Measurements from ENCODE around the gene FAM174B.

FAM174B gene

GRCh38 chr15:92646216-92646615, 9.4 kb downstream of the FAM174B start:
- Histone ChIP-seq H3K4me1 (ENCODE audit: insufficient read depth, low read length) (no peaks in the 10 kb centered on the region), H4K20me1 (ENCODE audit: insufficient read depth, low read length) (no peaks in the 10 kb centered on the region), H3K9me3 (ENCODE audit: insufficient read depth, low read length, severe bottlenecking) (no peaks in the 10 kb centered on the region), H3K36me3 (ENCODE audit: insufficient read depth, low read length) (no peaks in the 10 kb centered on the region), H3K4me3 (ENCODE audit: low read depth in 1 of 2, low read length in 2 of 2) (no peak overlapping the region), H3K27me3 (ENCODE audit: insufficient read depth, low read length, poor library complexity) (peaks cover 2% of the 10 kb centered on the region), H2AFZ (ENCODE audit: low read depth, low read length) (no peak overlapping the region), H3K9ac (ENCODE audit: low read depth, low read length) (no peak overlapping the region), H3K4me2 (ENCODE audit: insufficient read depth, low read length) (no peak overlapping the region), H3K27ac (ENCODE audit: low read length) (no peak overlapping the region), H3K79me2 (ENCODE audit: insufficient read depth, low read length) (no peaks in the 10 kb centered on the region)
- no peak for ATAC-seq (ENCODE audit: insufficient read depth, low read depth)
- DNase-seq: no peak
- TF ChIP-seq EZH2 (IDR thresholded peaks at IDR 0.05; ENCODE audit: borderline replicate concordance, low read depth, low read length, severe bottlenecking) (no peak), CTCF (IDR thresholded peaks at IDR 0.05; ENCODE audit: borderline replicate concordance, extremely low read depth, low read length, poor library complexity, severe bottlenecking) (no peak)

GRCh38 chr15:92645731-92646130, 9.8 kb downstream of the FAM174B start:
- TF ChIP-seq EZH2 (IDR thresholded peaks at IDR 0.05; ENCODE audit: borderline replicate concordance, low read depth, low read length, severe bottlenecking) (no peak), CTCF (IDR thresholded peaks at IDR 0.05; ENCODE audit: borderline replicate concordance, extremely low read depth, low read length, poor library complexity, severe bottlenecking) (no peak)
- H3K27ac ChIP-seq (ENCODE audit: low read length): no peak overlapping the region
- H3K4me2 ChIP-seq (ENCODE audit: insufficient read depth, low read length): no peak overlapping the region
- no peak overlapping the region for H3K9ac ChIP-seq (ENCODE audit: low read depth, low read length)
- H4K20me1 ChIP-seq (ENCODE audit: insufficient read depth, low read length): no peaks in the 10 kb centered on the region
- no peaks in the 10 kb centered on the region for H3K36me3 ChIP-seq (ENCODE audit: insufficient read depth, low read length)
- ATAC-seq (ENCODE audit: insufficient read depth, low read depth): no peak
- H2AFZ ChIP-seq (ENCODE audit: low read depth, low read length): no peak overlapping the region
- H3K79me2 ChIP-seq (ENCODE audit: insufficient read depth, low read length): no peaks in the 10 kb centered on the region
- H3K9me3 ChIP-seq (ENCODE audit: insufficient read depth, low read length, severe bottlenecking): no peaks in the 10 kb centered on the region
- H3K4me3 ChIP-seq (ENCODE audit: low read depth in 1 of 2, low read length in 2 of 2): no peak overlapping the region
- no peak for DNase-seq
- peaks cover 2% of the 10 kb centered on the region for H3K27me3 ChIP-seq (ENCODE audit: insufficient read depth, low read length, poor library complexity)
- no peaks in the 10 kb centered on the region for H3K4me1 ChIP-seq (ENCODE audit: insufficient read depth, low read length)

GRCh38 chr15:92645051-92645631, 10.4 kb downstream of the FAM174B start:
- Histone ChIP-seq H3K4me3 (ENCODE audit: low read depth in 1 of 2, low read length in 2 of 2) (no peak overlapping the region), H3K4me2 (ENCODE audit: insufficient read depth, low read length) (no peak overlapping the region), H3K27me3 (ENCODE audit: insufficient read depth, low read length, poor library complexity) (peaks cover 2% of the 10 kb centered on the region), H2AFZ (ENCODE audit: low read depth, low read length) (no peak overlapping the region), H3K4me1 (ENCODE audit: insufficient read depth, low read length) (no peaks in the 10 kb centered on the region), H3K79me2 (ENCODE audit: insufficient read depth, low read length) (no peaks in the 10 kb centered on the region), H4K20me1 (ENCODE audit: insufficient read depth, low read length) (no peaks in the 10 kb centered on the region), H3K27ac (ENCODE audit: low read length) (no peak overlapping the region), H3K36me3 (ENCODE audit: insufficient read depth, low read length) (no peaks in the 10 kb centered on the region), H3K9ac (ENCODE audit: low read depth, low read length) (no peak overlapping the region), H3K9me3 (ENCODE audit: insufficient read depth, low read length, severe bottlenecking) (no peaks in the 10 kb centered on the region)
- ATAC-seq (ENCODE audit: insufficient read depth, low read depth) (no peak), DNase-seq (no peak)
- TF ChIP-seq EZH2 (IDR thresholded peaks at IDR 0.05; ENCODE audit: borderline replicate concordance, low read depth, low read length, severe bottlenecking): no peak
- TF ChIP-seq CTCF (IDR thresholded peaks at IDR 0.05; ENCODE audit: borderline replicate concordance, extremely low read depth, low read length, poor library complexity, severe bottlenecking): no peak

All from DND-41 (cell line).